Activated CD8-positive, alpha-beta T cell treated with anti-CD3 and anti-CD28 coated beads for 36 hours (primary cell): ENCODE data around the gene TMC4. TPM values are rescaled to one million over a fixed set of nuclear protein-coding genes. Genes with fewer than 3 reads are reported as not detected.
"Not testable (repeated sequence)": the region's sequence is repeated elsewhere in the genome, so short reads cannot be mapped to it uniquely, and the experiment has no call there.

Source experiments
- ATAC-seq: fragments of 200-7000 bp; cut with Tn5 transposase; one replicate; pipeline ENCODE4 v1.10.0; 2021; ENCODE audit warnings: mild to moderate bottlenecking, moderate library complexity
- CTCF ChIA-PET: fragments of 350-600 bp; sonication (Branson Sonifier 250); formaldehyde crosslinking; loops from one replicate; lab custom pipeline; 2021; ENCODE audit warnings: antibody characterized with exemption; lab: Charles Lee
- POLR2A ChIA-PET: fragments of 350-600 bp; sonication (Branson Sonifier 250); formaldehyde crosslinking; loops from one replicate; lab custom pipeline; 2021; ENCODE audit warnings: antibody characterized with exemption; lab: Charles Lee
- DNase-seq: peaks from one replicate; pipeline ENCODE4 v3.0.0-alpha.2; 2020
- H3K27ac Mint-ChIP-seq: one replicate; pipeline ENCODE4 v1.8.0; 2021; ENCODE audit warnings: mild to moderate bottlenecking, mixed read lengths
- H3K27me3 Mint-ChIP-seq: one replicate; pipeline ENCODE4 v1.8.0; 2021; ENCODE audit warnings: mixed read lengths
- H3K36me3 Mint-ChIP-seq: one replicate; pipeline ENCODE4 v1.8.0; 2021; ENCODE audit warnings: low read depth, mixed read lengths
- H3K4me1 Mint-ChIP-seq: one replicate; pipeline ENCODE4 v1.8.0; 2021; ENCODE audit warnings: low read depth, mixed read lengths
- H3K4me3 Mint-ChIP-seq: one replicate; pipeline ENCODE4 v1.8.0; 2021; ENCODE audit warnings: mild to moderate bottlenecking, moderate library complexity, mixed read lengths
- H3K9me3 Mint-ChIP-seq: one replicate; pipeline ENCODE4 v1.8.0; 2021; ENCODE audit warnings: mixed read lengths
- intact Hi-C: fragments of 100-400 bp; cut with micrococcal nuclease; formaldehyde crosslinking; loops from one replicate; pipeline ENCODE4 v1.10.0; 2022
- total RNA-seq, 2 experiments: library from RNA; stranded (reverse); gene quantifications; one replicate each; pipeline ENCODE4 v1.2.3, GENCODE V29; 2021
- TF ChIP-seq, protein P1 (sequence below): fragments of 200-600 bp; IDR thresholded peaks from one replicate; pipeline ENCODE4 v1.8.0; 2022; ENCODE audit warnings: antibody characterized with exemption, mild to moderate bottlenecking

Gene TMC4
- total RNA-seq, 2 experiments from 2014 or later: 0.54 TPM; not detected in 1

DNA sequence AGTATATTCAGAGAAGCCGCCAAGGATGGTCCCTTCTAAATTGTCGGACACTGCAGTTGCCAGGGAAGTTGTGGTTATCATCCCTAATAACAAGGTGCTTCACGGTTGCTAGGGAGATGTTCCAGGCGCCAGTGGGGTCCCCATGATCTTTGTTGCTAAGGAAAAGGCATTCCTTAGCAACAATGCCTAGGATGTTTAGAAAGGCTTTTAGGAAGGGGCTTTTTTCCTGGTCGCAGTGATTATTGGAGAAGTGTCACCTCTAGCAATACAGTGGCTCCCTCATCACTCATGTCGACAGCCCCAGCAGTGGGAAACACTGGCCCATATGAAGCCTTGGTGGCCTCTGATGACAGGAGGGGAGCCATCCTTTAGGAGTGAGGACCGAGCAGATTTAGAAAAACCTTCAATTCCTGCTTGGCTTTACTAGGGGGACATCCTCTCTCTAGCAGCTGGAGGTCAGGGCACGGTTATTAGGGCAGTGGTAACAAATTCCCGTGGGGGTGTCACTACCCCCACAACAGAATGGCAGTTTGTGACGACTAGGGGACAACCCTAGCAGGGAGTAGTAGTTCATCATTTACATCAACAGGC is 6.4 kb upstream of the TMC4 start:
- no peak overlapping the region for H3K4me3 Mint-ChIP-seq
- no peaks in the 10 kb centered on the region for H3K27me3 Mint-ChIP-seq
- TF ChIP-seq, protein P1, sequence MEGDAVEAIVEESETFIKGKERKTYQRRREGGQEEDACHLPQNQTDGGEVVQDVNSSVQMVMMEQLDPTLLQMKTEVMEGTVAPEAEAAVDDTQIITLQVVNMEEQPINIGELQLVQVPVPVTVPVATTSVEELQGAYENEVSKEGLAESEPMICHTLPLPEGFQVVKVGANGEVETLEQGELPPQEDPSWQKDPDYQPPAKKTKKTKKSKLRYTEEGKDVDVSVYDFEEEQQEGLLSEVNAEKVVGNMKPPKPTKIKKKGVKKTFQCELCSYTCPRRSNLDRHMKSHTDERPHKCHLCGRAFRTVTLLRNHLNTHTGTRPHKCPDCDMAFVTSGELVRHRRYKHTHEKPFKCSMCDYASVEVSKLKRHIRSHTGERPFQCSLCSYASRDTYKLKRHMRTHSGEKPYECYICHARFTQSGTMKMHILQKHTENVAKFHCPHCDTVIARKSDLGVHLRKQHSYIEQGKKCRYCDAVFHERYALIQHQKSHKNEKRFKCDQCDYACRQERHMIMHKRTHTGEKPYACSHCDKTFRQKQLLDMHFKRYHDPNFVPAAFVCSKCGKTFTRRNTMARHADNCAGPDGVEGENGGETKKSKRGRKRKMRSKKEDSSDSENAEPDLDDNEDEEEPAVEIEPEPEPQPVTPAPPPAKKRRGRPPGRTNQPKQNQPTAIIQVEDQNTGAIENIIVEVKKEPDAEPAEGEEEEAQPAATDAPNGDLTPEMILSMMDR: no peak
- no peak for ATAC-seq
- peaks cover 21% of the 10 kb centered on the region for H3K36me3 Mint-ChIP-seq
- no peaks in the 10 kb centered on the region for H3K4me1 Mint-ChIP-seq
- intact Hi-C loops: no loop called here
- CTCF ChIA-PET: interaction anchor here (0.8 to 0.9 kb wide), 2 partner anchors 10 to 86 kb away, joined by 3 read pairs; partner anchors contain the start of gene MBOAT7
- H3K9me3 Mint-ChIP-seq: no peaks in the 10 kb centered on the region
- no peak for DNase-seq
- no peak overlapping the region for H3K27ac Mint-ChIP-seq
- POLR2A ChIA-PET: interaction anchor here (1.6 kb wide), 2 partner anchors 8 to 27 kb away, joined by 5 to 6 read pairs; no protein-coding TSS in a partner anchor

DNA sequence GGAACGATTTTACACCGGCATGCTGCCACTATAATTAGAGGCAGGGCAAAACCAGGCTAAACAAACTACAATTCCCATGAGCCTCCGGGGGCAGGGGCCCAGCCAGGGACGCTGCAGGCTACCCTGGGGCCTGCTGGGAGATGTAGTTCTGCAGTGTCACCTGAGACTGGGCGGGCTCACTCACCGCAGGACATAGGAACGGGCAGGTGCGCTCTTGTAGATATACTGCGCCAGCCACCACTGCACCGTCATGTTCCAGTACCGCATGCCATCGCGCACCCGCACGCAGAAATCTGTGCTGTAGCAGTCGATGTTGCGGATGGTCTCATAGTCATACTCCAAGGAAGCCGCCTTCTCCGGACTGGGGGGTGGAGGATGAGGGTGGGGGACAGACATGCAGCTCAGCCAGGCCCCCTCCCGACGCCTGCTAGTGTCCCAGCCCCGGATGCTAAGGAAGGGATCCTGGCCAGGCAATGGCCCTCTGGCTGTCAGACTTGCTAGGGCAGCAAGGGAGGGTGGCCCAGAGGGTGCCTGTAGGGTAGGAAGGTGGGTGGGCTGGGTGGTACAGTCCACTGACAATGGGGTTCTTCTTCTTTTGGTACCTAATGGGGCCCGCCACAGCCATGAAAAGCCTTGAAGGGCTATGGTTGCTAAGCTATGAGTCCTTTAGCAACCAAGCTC is 5.8 kb upstream of the TMC4 start:
- intact Hi-C loops: no loop called here
- Mint-ChIP-seq H3K36me3 (peaks cover 20% of the 10 kb centered on the region), H3K4me3 (no peak overlapping the region), H3K4me1 (no peaks in the 10 kb centered on the region), H3K9me3 (no peaks in the 10 kb centered on the region), H3K27ac (no peak overlapping the region), H3K27me3 (no peaks in the 10 kb centered on the region)
- ChIA-PET POLR2A (interaction anchor here (0.7 to 1.6 kb wide), 3 partner anchors 9 to 28 kb away, joined by 4 to 6 read pairs (median 5); no protein-coding TSS in a partner anchor), CTCF (interaction anchor here (0.9 kb wide), 1 partner anchor 11 kb away, joined by 3 read pairs; the partner anchor contains the start of gene MBOAT7)
- TF ChIP-seq, protein P1: no peak
- ATAC-seq (peak; percentile 96), DNase-seq (peak; percentile 58)

GRCh38 chr19:54173951-54174834 is 1.2 kb upstream of the TMC4 start:
- Mint-ChIP-seq H3K27me3 (no peaks in the 10 kb centered on the region), H3K27ac (no peak overlapping the region), H3K36me3 (peaks cover 13% of the 10 kb centered on the region), H3K4me3 (no peak overlapping the region), H3K9me3 (no peaks in the 10 kb centered on the region), H3K4me1 (no peaks in the 10 kb centered on the region)
- TF ChIP-seq, protein P1: no peak
- POLR2A ChIA-PET: interaction anchor here (0.6 to 2.6 kb wide), 4 partner anchors 15 to 1963 kb away, joined by 3 to 7 read pairs (median 5); partner anchors contain the start of gene LENG1
- CTCF ChIA-PET: interaction anchor here (0.8 to 0.9 kb wide), 2 partner anchors 17 to 92 kb away, joined by 3 to 4 read pairs; partner anchors contain the start of gene TSEN34
- ATAC-seq (no peak), DNase-seq (no peak)
- intact Hi-C loops: no loop called here

GRCh38 chr19:54173359-54173699 is 369 bp upstream of the TMC4 start:
- ChIA-PET POLR2A (interaction anchor here (1.2 to 2.6 kb wide), 5 partner anchors 10 to 32 kb away, joined by 3 to 7 read pairs (median 4); partner anchors contain the start of gene LENG1), CTCF (interaction anchor here (0.8 to 0.9 kb wide), 2 partner anchors 18 to 93 kb away, joined by 3 to 4 read pairs; partner anchors contain the start of gene TSEN34)
- Mint-ChIP-seq H3K36me3 (peaks cover 8% of the 10 kb centered on the region), H3K4me1 (peaks cover 2% of the 10 kb centered on the region), H3K4me3 (no peak overlapping the region), H3K27ac (no peak overlapping the region), H3K9me3 (no peaks in the 10 kb centered on the region), H3K27me3 (no peaks in the 10 kb centered on the region)
- ATAC-seq (no peak), DNase-seq (no peak)
- TF ChIP-seq, protein P1: no peak
- intact Hi-C loops: no loop called here

- H3K36me3 Mint-ChIP-seq, ATAC-seq, DNase-seq, H3K4me3 Mint-ChIP-seq, H3K9me3 Mint-ChIP-seq, CTCF ChIA-PET, H3K27ac Mint-ChIP-seq, H3K4me1 Mint-ChIP-seq, H3K27me3 Mint-ChIP-seq, intact Hi-C loops: not testable (repeated sequence)
- POLR2A ChIA-PET: interaction anchor here (1.9 to 2.6 kb wide), 2 partner anchors 31 to 34 kb away, joined by 7 read pairs; no protein-coding TSS in a partner anchor
Measured at GRCh38 chr19:54171736-54172431, 1.1 kb downstream of the TMC4 start.
